Measurements from ENCODE around the gene GLIS1. TPM values are rescaled to one million over a fixed set of nuclear protein-coding genes. Genes with fewer than 3 reads are reported as not detected.
A peak's percentile ranks its signal among the peaks of the same experiment; 100 is the strongest.

Gene GLIS1
- total and polyA plus RNA-seq, 8 donors: 0.06 to 0.26 (median 0.13) TPM; not detected in 4

DNA sequence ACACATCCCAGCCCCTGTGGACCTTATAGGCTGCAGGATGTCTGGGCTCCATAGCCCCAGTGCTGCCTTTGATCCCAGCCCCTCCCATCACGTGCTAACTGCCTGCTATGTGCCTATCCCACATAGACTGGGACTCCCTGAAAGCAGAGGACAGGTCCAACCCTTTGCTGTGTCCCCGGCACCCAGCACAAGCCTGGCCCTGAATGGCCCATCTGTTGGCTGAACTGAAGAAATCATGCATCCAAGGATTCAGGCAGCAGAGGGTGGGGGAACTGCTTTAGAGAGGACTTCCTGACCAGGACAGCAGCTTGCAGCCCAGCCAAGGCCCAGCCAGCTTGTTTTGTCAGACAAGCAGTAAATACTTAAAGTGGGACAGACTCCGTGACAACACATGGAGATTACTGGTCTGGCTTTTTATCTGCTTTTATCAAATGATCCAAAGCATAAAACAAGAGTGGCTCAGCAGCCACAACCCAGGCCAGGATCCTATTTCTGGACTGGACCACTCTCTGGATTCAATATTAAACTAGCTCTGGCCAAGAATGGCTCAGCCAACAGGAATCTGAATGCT is 69.3 kb downstream of the GLIS1 start:
- intact Hi-C loops (cut with DNase I): no loop called here
- no peaks in the 10 kb centered on the region for H3K4me1 ChIP-seq
- ATAC-seq (no peak), FAIRE-seq (no peak), DNase-seq (peak in 1 of 6 donors; percentile 42)
- 69 to 74% methylated on average over 3 of the region's 3 CpGs for WGBS, 2 donors
- no peaks in the 10 kb centered on the region for H3K27me3 ChIP-seq
- no peaks in the 10 kb centered on the region for H3K9me3 ChIP-seq
- no peak overlapping the region for H3K27ac ChIP-seq
- H3K4me3 ChIP-seq: no peak overlapping the region
- no peaks in the 10 kb centered on the region for H3K36me3 ChIP-seq
- TF ChIP-seq, protein P1, sequence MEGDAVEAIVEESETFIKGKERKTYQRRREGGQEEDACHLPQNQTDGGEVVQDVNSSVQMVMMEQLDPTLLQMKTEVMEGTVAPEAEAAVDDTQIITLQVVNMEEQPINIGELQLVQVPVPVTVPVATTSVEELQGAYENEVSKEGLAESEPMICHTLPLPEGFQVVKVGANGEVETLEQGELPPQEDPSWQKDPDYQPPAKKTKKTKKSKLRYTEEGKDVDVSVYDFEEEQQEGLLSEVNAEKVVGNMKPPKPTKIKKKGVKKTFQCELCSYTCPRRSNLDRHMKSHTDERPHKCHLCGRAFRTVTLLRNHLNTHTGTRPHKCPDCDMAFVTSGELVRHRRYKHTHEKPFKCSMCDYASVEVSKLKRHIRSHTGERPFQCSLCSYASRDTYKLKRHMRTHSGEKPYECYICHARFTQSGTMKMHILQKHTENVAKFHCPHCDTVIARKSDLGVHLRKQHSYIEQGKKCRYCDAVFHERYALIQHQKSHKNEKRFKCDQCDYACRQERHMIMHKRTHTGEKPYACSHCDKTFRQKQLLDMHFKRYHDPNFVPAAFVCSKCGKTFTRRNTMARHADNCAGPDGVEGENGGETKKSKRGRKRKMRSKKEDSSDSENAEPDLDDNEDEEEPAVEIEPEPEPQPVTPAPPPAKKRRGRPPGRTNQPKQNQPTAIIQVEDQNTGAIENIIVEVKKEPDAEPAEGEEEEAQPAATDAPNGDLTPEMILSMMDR (IDR thresholded peaks at IDR 0.05): no peak

DNA sequence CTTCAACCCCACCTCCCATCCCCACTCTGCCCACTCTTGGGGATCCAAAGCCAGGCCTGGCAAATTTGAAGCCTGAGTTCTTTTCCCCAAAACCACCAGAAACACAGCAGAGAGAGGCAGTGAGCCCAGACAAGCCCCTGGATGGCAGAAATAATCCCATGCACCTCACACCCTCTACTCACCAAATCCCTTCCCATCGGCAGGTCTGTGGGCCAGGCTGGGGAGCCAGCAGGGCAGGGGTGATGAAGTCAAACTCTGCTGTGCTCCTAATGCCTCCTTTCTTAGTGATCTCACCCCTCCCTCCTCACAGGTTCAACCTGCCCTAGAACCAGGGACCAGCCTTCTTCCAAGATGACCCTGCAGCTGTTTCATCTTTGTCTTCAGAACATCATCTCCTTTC is 72.4 kb downstream of the GLIS1 start:
- H3K4me3 ChIP-seq: no peak overlapping the region
- TF ChIP-seq, protein P1 (IDR thresholded peaks at IDR 0.05): no peak
- no peaks in the 10 kb centered on the region for H3K4me1 ChIP-seq
- DNase-seq (no peak), FAIRE-seq (no peak), ATAC-seq (no peak)
- intact Hi-C loops (cut with DNase I): no loop called here
- no peaks in the 10 kb centered on the region for H3K9me3 ChIP-seq
- H3K27me3 ChIP-seq: no peaks in the 10 kb centered on the region
- H3K27ac ChIP-seq: no peak overlapping the region
- whole genome bisulfite sequencing, 2 donors: 87 to 91% methylated on average over 1 of the region's 1 CpG
- no peaks in the 10 kb centered on the region for H3K36me3 ChIP-seq

DNA sequence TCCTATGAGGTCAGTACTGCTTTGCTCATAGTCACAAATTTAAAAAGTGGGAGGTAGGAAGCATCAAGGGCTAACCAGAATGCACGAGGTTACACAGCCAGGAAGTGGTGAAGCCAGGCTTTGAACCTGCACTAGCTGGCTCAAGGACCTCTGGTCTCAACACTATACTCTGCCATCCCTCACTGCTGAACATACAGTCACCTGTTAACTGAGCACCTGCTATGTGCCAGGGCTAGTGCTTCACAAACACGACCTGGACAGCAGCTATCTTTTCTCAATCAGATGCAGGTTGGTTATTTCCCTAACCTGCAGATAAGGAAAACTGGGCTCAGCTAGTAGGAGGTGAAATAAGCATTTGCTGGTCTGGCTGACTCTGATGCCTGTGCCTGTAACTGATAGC is 73.0 kb downstream of the GLIS1 start:
- Histone ChIP-seq H3K36me3 (no peaks in the 10 kb centered on the region), H3K27me3 (no peaks in the 10 kb centered on the region), H3K9me3 (no peaks in the 10 kb centered on the region), H3K27ac (no peak overlapping the region), H3K4me3 (no peak overlapping the region), H3K4me1 (no peaks in the 10 kb centered on the region)
- intact Hi-C loops (cut with DNase I): no loop called here
- TF ChIP-seq, protein P1 (IDR thresholded peaks at IDR 0.05): no peak
- DNase-seq (no peak), FAIRE-seq (no peak), ATAC-seq (no peak)
- WGBS, 2 donors: 15 to 25% methylated on average over 2 of the region's 2 CpGs

DNA sequence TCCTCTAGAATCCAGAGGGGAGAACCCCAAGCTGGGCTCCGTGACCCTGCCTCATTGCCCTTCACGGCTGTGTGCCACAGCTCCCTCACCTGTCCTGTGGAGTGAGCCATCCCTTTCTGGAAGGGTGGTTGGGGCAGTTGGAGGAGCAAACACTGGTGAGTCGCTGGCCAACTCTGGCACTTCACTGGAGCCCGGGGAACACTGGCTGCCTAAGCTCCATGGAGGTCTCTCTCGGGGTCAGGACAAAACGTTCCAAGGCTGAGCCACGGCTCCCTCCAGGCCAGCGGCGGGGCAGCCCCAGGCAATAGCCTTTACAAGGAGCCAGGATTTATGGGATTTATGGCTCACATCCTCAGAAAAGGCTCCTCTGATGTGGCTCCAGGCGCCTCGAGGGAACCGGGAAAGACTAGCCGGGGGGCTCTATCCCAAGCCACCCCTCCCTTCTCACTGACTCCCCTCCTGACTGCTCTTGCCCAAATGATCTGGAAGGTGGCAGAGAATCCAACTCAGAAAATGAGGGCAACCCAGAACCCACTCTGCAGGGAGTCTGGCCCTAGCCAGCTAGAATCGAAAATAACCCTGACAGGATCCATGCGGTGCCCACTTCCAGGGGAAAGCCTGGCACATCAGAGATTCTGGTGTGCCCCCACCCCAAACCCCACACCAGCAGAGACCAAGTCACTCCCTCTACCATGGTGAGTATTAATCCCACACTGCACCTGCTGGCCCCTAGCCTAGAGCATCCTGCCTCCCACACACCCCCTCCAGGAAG is 75.2 kb downstream of the GLIS1 start:
- no peak overlapping the region for H3K4me3 ChIP-seq
- no peak overlapping the region for H3K27ac ChIP-seq
- FAIRE-seq: no peak
- intact Hi-C loops (cut with DNase I): no loop called here
- 65 to 75% methylated on average over 15 of the region's 15 CpGs for WGBS, 2 donors
- no peaks in the 10 kb centered on the region for H3K36me3 ChIP-seq
- no peaks in the 10 kb centered on the region for H3K9me3 ChIP-seq
- TF ChIP-seq, protein P1 (IDR thresholded peaks at IDR 0.05): no peak
- no peak for DNase-seq
- H3K27me3 ChIP-seq: no peaks in the 10 kb centered on the region
- no peaks in the 10 kb centered on the region for H3K4me1 ChIP-seq
- no peak for ATAC-seq

DNA sequence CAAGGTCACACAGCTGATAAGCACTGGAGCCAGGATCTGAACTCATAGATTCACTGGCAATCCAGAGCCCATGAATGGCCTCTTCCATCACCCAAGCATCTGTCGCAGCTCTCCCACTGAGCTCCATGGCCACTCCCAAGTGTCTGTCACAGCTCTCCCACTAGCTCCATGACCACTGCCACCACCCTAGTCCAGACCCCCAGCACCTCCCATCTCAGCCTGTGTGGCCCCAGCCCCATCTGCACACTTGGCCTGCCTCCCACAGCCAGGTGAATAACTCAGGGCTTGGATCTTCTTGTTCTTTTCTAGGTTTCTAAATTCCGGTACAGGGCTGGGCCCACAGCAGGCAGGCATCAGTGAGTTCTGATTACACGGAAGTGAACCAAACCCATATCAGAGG is 76.0 kb downstream of the GLIS1 start:
- DNase-seq (no peak), FAIRE-seq (no peak), ATAC-seq (no peak)
- Histone ChIP-seq H3K4me1 (no peaks in the 10 kb centered on the region), H3K27ac (no peak overlapping the region), H3K27me3 (no peaks in the 10 kb centered on the region), H3K9me3 (no peaks in the 10 kb centered on the region), H3K4me3 (no peak overlapping the region), H3K36me3 (no peaks in the 10 kb centered on the region)
- TF ChIP-seq, protein P1 (IDR thresholded peaks at IDR 0.05): no peak
- intact Hi-C loops (cut with DNase I): no loop called here
- 74 to 80% methylated on average over 3 of the region's 3 CpGs for WGBS, 2 donors
